Left forelimb (tissue), 1 donor: ENCODE measurements around the gene DNAJB2.
"Not testable (repeated sequence)": the region's sequence is repeated elsewhere in the genome, so short reads cannot be mapped to it uniquely, and the experiment has no call there.

ENCODE experiments used
- DNase-seq: peaks from one replicate; pipeline ENCODE4 v3.0.0-alpha.2; 2018; ENCODE audit warnings: low spot score

DNAJB2 gene

GRCh38 chr2:219285373-219285735 is 6.2 kb downstream of the DNAJB2 start:
- DNase-seq: no peak

- no peak for DNase-seq
These were observed 6.8 kb downstream of the DNAJB2 start for GRCh38 chr2:219285894-219286425.

- peak; percentile 64 for DNase-seq
These were observed 7.4 kb downstream of the DNAJB2 start for GRCh38 chr2:219286436-219287115.

- not testable (repeated sequence) for DNase-seq
These were observed 7.9 kb downstream of the DNAJB2 start for GRCh38 chr2:219287116-219287440.

- DNase-seq: peak; percentile 61
These were observed 8.6 kb downstream of the DNAJB2 start for GRCh38 chr2:219287580-219288265.

- no peak for DNase-seq
These were observed 10.0 kb downstream of the DNAJB2 start for GRCh38 chr2:219289195-219289536.

GRCh38 chr2:219289537-219290361 is 10.6 kb downstream of the DNAJB2 start:
- peak; percentile 91 for DNase-seq

- peak; percentile 48 for DNase-seq
These were observed 11.4 kb downstream of the DNAJB2 start for GRCh38 chr2:219290381-219291171.

- DNase-seq: peak; percentile 41
These were observed 12.2 kb downstream of the DNAJB2 start for GRCh38 chr2:219291394-219291793.

GRCh38 chr2:219291910-219292490 is 12.8 kb downstream of the DNAJB2 start:
- no peak for DNase-seq

- no peak for DNase-seq
These were observed 13.4 kb downstream of the DNAJB2 start for GRCh38 chr2:219292616-219293015.

- DNase-seq: no peak
These were observed 14.6 kb downstream of the DNAJB2 start for GRCh38 chr2:219293736-219294231.

GRCh38 chr2:219294356-219295351 is 15.5 kb downstream of the DNAJB2 start:
- DNase-seq: peak; percentile 91

GRCh38 chr2:219296142-219296541 is 17.0 kb downstream of the DNAJB2 start:
- DNase-seq: no peak

GRCh38 chr2:219296631-219297391 is 17.6 kb downstream of the DNAJB2 start:
- no peak for DNase-seq

GRCh38 chr2:219297766-219298456 is 18.7 kb downstream of the DNAJB2 start:
- DNase-seq: no peak

- peak; percentile 85 for DNase-seq
These were observed 19.7 kb downstream of the DNAJB2 start for GRCh38 chr2:219298759-219299371.

GRCh38 chr2:219299372-219299760 is 20.2 kb downstream of the DNAJB2 start:
- no peak for DNase-seq
